SU-DHL-6 (cell line): ENCODE data around the gene LRRC4C.

Experiments
- H2AFZ ChIP-seq: fragments of 200-600 bp; sonication (generic); 2 replicates; pipeline ENCODE4 v1.6.1; 2014; ENCODE audit warnings: low read depth, mild to moderate bottlenecking, moderate library complexity, mixed read lengths, antibody characterized with exemption, low read length; ENCODE audit not compliant: severe bottlenecking
- H3F3A ChIP-seq: fragments of 200-600 bp; shearing (Covaris generic); 2 replicates; pipeline ENCODE4 v1.6.0; 2016; ENCODE audit warnings: antibody characterized with exemption, mild to moderate bottlenecking; ENCODE audit not compliant: insufficient read depth
- H3K27ac ChIP-seq: fragments of 200-600 bp; sonication (generic); 2 replicates; pipeline ENCODE4 v1.5.1; 2016; ENCODE audit warnings: low read depth, mild to moderate bottlenecking, low read length, moderate library complexity, mixed read lengths
- H3K27me3 ChIP-seq: fragments of 200-600 bp; sonication (generic), shearing (Covaris generic); 2 replicates; pipeline ENCODE4 v1.6.0; 2014; ENCODE audit warnings: mild to moderate bottlenecking, low read length
- H3K36me3 ChIP-seq: fragments of 200-600 bp; sonication (generic); 2 replicates; pipeline ENCODE4 v1.6.1; 2014; ENCODE audit warnings: mild to moderate bottlenecking, low read length, mixed read lengths
- H3K4me2 ChIP-seq: fragments of 300-600, 200-600 bp; shearing (Covaris generic), sonication (generic); 2 replicates; pipeline ENCODE4 v1.6.0; 2014; ENCODE audit warnings: low read length, low read depth, mild to moderate bottlenecking; ENCODE audit not compliant: poor library complexity, severe bottlenecking
- H3K4me3 ChIP-seq: fragments of 200-600 bp; sonication (generic); 2 replicates; pipeline ENCODE4 v1.5.1; 2014; ENCODE audit warnings: antibody characterized with exemption, low read length, mild to moderate bottlenecking, mixed read lengths; ENCODE audit not compliant: insufficient read depth, poor library complexity, severe bottlenecking
- H3K79me2 ChIP-seq: fragments of 200-600 bp; sonication (generic); 2 replicates; pipeline ENCODE4 v1.6.1; 2014; ENCODE audit warnings: mild to moderate bottlenecking, low read length, moderate library complexity; ENCODE audit not compliant: insufficient read depth
- H3K9ac ChIP-seq: fragments of 200-600 bp; sonication (generic); 2 replicates; pipeline ENCODE4 v1.7.0; 2014; ENCODE audit warnings: mild to moderate bottlenecking, low read length
- H3K9me2 ChIP-seq: fragments of 200-600 bp; sonication (generic); replicated peaks from 2 replicates; pipeline ENCODE4 v1.6.1; 2014; ENCODE audit warnings: low read length; ENCODE audit not compliant: insufficient read depth
- H3K9me3 ChIP-seq: fragments of 200-600 bp; sonication (generic); 2 replicates; pipeline ENCODE4 v1.6.1; 2014; ENCODE audit warnings: low read length, mixed read lengths; ENCODE audit not compliant: insufficient read depth
- H4K20me1 ChIP-seq: fragments of 200-600 bp; sonication (generic); 2 replicates; pipeline ENCODE4 v1.6.1; 2014; ENCODE audit warnings: low read depth, mild to moderate bottlenecking, antibody characterized with exemption, low read length, moderate library complexity, mixed read lengths
- CTCF ChIP-seq: fragments of 200-600 bp; sonication (generic); IDR thresholded peaks from one replicate; pipeline ENCODE4 v1.5.1; 2017; ENCODE audit warnings: antibody characterized with exemption, mild to moderate bottlenecking, low read length, moderate library complexity; ENCODE audit not compliant: insufficient read depth, poor library complexity, severe bottlenecking
- EZH2phosphoT487 ChIP-seq: fragments of 200-600 bp; sonication (generic), shearing (Covaris generic); conservative IDR thresholded peaks from 2 replicates; pipeline ENCODE4 v1.6.1; 2018; ENCODE audit warnings: mild to moderate bottlenecking, antibody characterized with exemption, low read length, moderate library complexity, mixed read lengths

Gene LRRC4C

GRCh38 chr11:41486424-41486823, 27.0 kb upstream of the LRRC4C start:
- Histone ChIP-seq H4K20me1 (no peaks in the 10 kb centered on the region), H3K4me3 (no peak overlapping the region), H3F3A (no peaks in the 10 kb centered on the region), H3K9me2 (no peaks in the 10 kb centered on the region), H3K36me3 (no peaks in the 10 kb centered on the region), H3K27ac (no peak overlapping the region), H3K4me2 (no peak overlapping the region), H2AFZ (no peak overlapping the region), H3K27me3 (no peaks in the 10 kb centered on the region), H3K9ac (no peak overlapping the region), H3K9me3 (no peaks in the 10 kb centered on the region), H3K79me2 (no peaks in the 10 kb centered on the region)
- TF ChIP-seq CTCF: no peak
- TF ChIP-seq EZH2phosphoT487: no peak

- no peak overlapping the region for H3K27ac ChIP-seq
- no peak overlapping the region for H2AFZ ChIP-seq
- H3K9ac ChIP-seq: no peak overlapping the region
These were observed 24.5 kb upstream of the LRRC4C start for GRCh38 chr11:41483956-41484355.

DNA sequence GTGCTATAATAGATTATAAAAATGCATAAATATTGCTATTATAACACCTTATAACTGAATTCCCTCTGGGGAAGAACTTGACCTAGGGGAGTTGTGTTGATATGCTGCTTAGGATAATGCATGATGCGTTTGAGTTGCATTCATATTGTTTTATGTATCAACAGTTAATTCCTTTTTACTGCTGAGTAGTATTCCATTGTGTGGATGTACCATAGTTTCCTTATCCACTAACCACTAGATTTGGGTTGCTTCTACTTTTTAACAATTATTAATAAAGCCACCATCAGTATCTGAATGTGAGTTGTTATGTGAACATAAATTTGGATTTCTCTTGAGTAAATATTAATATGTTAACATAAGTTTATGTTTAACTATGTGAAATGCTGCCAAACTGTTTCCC, 19.7 kb upstream of the LRRC4C start:
- Histone ChIP-seq H3K4me3 (no peak overlapping the region), H3F3A (no peaks in the 10 kb centered on the region), H2AFZ (no peak overlapping the region), H3K27me3 (no peaks in the 10 kb centered on the region), H3K79me2 (no peaks in the 10 kb centered on the region), H3K4me2 (no peak overlapping the region), H3K9me2 (no peaks in the 10 kb centered on the region), H4K20me1 (no peaks in the 10 kb centered on the region), H3K27ac (no peak overlapping the region), H3K9ac (no peak overlapping the region), H3K36me3 (no peaks in the 10 kb centered on the region), H3K9me3 (no peaks in the 10 kb centered on the region)
- TF ChIP-seq CTCF: no peak
- no peak for TF ChIP-seq EZH2phosphoT487

More at GRCh38 chr11:41483956-41484355, 24.5 kb upstream of the LRRC4C start:
- no peaks in the 10 kb centered on the region for H3K79me2 ChIP-seq
- H3K36me3 ChIP-seq: no peaks in the 10 kb centered on the region
- H3K27me3 ChIP-seq: no peaks in the 10 kb centered on the region
- no peak overlapping the region for H3K4me3 ChIP-seq
- no peak overlapping the region for H3K4me2 ChIP-seq
- TF ChIP-seq CTCF: no peak
- TF ChIP-seq EZH2phosphoT487: no peak
- H4K20me1 ChIP-seq: no peaks in the 10 kb centered on the region
- H3K9me2 ChIP-seq: no peaks in the 10 kb centered on the region
- no peaks in the 10 kb centered on the region for H3F3A ChIP-seq
- H3K9me3 ChIP-seq: no peaks in the 10 kb centered on the region
